Stromal cell of bone marrow (primary cell): ENCODE data around the gene MYO10.
"Not testable (repeated sequence)": the region's sequence is repeated elsewhere in the genome, so short reads cannot be mapped to it uniquely, and the experiment has no call there.

Source experiments
- DNase-seq: peaks from one replicate; pipeline ENCODE4 v3.0.0-alpha.2; 2012; ENCODE audit warnings: low read depth

The MYO10 gene

GRCh38 chr5:16862777-16863176 lies 73.3 kb downstream of the MYO10 start:
- no peak for DNase-seq

GRCh38 chr5:16859346-16859745 lies 76.7 kb downstream of the MYO10 start:
- no peak for DNase-seq

DNA sequence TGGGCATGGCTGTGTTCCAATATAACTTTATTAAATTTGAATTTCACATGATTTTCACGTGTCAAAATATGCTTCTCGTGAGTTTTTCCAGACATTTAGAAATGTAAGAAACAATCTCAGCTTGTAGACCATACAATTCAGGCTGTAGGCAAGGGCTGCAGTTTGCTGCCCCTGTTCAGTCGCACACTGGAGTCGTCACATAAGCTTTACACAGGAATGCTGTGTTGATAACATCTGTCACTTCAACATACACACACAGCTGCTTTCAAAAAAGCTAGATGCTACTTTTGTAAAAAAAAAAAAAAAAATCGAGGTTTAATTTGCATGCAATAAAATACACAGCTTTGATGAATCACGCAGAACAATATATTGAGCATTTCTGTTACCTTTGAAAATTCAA lies 77.9 kb downstream of the MYO10 start:
- no peak for DNase-seq

GRCh38 chr5:16857635-16858034 lies 78.5 kb downstream of the MYO10 start:
- no peak for DNase-seq

- DNase-seq = no peak
Measured at GRCh38 chr5:16856531-16856930, 79.6 kb downstream of the MYO10 start.

DNA sequence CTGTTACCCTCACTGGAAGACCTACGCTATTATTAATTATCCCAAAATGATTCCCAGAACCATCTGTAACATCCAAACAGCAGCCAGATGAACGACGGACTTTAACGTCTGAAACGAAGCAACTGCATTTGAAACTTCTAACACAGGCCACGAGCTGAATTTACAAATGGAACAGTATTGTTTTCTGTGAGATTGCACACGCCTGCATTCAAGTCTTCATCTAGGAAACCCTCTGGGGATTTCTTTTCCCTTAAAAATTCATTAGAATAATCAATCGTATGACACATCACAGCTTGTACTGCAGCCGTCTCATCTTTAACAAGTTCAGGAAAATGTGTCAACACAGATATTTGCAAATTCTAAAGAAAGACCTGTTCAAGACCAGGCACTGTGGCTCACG lies 80.2 kb downstream of the MYO10 start:
- no peak for DNase-seq

DNA sequence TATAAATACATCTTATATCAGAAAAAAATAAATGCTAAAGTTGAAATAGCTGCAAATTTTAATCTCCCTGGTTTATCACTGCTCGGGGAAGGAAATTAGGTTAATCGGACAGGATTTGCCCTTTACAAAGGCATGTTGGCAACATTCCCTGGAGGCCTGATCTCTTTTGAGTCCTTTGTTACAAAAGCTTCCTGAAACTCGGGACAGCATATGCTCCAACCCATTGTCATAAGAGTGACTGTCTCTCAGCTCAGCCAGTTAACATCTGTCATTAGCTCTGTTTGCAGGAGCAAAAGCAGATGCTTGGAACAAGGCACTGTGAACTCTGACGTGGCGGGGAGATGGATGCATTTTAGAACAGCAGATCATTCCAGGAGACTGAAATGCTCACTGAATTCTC lies 80.6 kb downstream of the MYO10 start:
- DNase-seq = no peak

DNA sequence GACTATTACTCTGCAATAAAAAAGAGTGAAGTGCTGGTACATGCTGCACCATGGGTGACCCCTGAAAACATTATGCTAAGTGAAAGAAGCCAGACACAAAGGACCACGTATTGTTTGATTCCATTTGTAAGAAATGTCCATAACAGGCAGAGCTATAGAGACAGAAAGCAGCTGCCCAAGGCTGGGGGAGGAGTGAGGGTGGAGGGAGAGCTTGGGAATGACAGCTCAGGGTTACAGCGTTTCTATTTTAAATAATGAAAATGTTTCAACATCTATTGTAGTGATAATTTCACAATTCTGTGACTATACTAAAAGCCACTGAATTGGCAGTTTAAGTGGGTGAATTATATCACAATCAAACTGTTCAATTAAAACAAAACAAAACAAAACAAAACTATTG lies 81.7 kb downstream of the MYO10 start:
- no peak for DNase-seq

GRCh38 chr5:16853518-16853917 lies 82.6 kb downstream of the MYO10 start:
- DNase-seq = no peak

DNA sequence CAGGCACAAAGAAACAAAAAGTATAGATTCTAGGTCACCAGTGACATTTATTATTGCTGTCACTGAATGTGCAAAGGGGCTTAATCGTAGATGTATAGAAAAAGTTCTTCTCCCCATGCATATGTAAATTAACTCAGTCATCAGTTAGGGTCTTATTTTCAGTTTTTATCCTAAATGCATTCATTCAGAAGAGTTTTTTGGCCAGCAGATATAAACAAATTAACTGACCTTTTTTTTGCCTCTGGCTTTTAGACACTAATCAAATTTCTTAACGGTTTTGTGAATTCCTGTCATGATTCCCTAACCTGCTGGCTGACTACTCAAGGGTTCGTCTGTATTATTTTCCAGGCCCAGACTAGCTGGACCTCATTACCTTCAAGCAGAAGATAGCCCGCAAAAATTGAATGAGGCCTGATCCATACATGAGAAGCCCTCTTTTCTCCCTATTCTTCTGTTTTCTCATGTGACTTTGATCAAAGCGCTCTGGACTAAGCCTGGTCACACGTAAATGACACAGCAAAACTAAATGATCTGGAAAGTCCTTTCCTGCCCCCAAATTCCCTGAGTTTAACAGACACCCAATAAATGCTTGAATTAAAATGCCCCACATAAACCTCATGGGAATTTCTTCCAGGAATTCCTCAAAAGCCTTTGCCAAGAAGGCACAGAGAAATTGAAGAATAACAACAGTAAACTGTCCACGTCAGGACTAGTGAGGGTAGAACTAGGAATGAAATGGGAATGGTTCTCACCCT lies 83.7 kb downstream of the MYO10 start:
- no peak for DNase-seq

DNA sequence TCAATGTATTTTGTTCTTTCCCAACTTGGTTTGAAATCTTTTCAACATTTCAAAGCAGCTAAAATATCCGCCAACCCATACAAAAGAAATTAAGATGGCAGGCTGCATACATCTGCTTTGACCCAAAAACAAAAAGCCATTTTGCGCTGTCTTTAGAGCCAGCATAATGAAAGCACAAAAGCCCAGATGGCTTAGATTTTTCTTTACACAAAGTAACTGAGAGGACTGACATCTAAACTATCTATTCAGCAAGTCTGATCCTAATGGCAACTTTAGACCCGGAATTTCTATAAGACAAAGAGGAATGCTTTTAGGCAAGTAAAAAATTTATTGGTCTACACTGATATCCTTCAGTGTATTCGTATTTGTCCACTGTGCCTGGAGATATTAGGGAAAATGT lies 86.3 kb downstream of the MYO10 start:
- no peak for DNase-seq

DNA sequence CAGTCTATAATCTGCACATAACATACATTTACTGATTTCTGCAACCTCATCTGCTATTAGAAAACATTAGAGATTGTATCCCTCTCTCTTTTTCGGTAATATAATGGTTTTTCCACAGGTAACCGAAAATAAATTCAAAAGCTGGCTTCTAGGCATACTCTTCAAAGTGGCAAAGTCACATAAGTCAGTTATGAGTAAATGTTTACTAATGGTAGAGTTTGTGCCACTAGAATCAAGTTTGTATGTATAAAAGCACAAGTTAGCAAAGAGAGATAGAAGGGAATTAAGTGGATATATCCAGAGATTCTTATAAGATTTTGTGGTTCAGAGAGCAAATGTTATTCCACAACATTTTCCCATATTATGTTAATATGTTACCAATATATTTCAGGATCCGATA lies 86.9 kb downstream of the MYO10 start:
- DNase-seq = no peak

DNA sequence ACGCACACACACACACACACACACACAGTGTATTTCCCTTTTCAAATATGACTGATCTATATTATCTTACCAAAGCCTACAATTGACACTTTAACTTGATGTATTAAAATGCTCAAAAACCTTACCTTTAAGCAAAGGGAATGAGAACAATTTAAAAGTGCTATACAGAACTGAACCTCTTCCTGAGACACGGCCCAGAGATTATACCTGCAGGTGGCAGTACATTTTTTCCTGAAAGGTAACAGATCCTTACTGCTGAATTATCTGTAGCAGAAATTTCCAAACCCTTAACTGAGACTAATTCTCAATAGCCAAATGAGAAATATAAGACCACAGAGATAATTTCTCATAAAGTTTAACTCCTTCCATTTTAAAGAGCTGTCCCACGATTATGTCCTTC lies 91.1 kb downstream of the MYO10 start:
- no peak for DNase-seq

DNA sequence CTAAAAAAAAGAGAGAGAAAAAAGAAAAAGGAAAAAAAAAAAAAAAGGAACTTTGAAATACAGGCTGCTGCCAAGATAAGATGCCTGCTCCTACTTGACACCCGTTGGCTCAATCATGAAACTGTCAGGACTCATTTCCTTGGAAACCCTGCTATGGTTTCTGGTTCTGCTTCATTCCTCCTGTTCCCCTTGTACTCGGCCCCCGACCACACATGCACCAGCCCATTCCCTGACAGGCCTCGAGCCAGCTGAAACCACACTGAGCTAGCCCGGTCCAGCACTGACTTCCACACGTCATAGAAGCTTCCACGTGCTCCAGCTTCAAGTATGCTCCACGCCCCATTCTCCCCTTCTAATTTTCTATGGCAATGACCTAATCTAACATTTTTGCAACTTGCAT lies 93.2 kb downstream of the MYO10 start:
- DNase-seq = no peak

- no peak for DNase-seq
Measured at GRCh38 chr5:16841416-16841815, 94.7 kb downstream of the MYO10 start.

GRCh38 chr5:16837305-16837704 lies 98.8 kb downstream of the MYO10 start:
- DNase-seq = no peak

DNA sequence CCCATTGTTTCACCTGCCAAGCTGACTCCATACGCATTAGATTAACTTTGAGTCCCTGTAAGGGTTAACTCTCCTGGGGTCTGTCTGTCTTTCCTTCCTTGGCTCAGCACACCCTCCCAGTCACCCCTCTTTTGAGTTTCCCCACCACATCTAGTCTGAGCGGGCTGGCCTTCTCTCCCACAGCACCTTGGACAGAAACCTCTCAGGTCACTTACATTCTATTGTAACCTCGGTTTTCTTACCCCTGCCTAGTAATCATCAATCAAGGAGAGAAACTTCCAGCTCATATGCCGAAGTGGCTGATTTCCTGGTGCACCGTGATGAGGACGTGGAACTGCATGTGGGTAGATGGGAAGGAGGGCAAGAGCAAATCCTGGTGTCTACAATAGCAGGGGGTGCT lies 102.1 kb downstream of the MYO10 start:
- no peak for DNase-seq

DNA sequence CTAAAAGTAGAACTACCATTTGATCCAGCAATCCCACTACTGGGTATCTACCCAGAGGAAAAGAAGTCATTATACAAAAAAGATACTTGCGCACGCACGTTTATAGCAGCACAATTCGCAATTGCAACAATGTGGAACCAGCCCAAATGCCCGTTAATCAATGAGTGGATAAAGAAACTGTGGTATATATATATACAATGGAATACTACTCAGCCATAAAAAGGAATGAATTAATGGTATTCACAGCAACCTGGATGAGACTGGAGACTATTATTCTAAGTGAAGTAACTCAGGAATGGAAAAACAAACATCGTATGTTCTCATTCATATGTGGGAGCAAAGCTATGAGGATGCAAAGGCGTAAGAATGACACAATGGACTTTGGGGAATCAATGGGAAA lies 104.8 kb downstream of the MYO10 start:
- DNase-seq = not testable (repeated sequence)

- DNase-seq = no peak
Measured at GRCh38 chr5:16827755-16828154, 108.3 kb downstream of the MYO10 start.

DNA sequence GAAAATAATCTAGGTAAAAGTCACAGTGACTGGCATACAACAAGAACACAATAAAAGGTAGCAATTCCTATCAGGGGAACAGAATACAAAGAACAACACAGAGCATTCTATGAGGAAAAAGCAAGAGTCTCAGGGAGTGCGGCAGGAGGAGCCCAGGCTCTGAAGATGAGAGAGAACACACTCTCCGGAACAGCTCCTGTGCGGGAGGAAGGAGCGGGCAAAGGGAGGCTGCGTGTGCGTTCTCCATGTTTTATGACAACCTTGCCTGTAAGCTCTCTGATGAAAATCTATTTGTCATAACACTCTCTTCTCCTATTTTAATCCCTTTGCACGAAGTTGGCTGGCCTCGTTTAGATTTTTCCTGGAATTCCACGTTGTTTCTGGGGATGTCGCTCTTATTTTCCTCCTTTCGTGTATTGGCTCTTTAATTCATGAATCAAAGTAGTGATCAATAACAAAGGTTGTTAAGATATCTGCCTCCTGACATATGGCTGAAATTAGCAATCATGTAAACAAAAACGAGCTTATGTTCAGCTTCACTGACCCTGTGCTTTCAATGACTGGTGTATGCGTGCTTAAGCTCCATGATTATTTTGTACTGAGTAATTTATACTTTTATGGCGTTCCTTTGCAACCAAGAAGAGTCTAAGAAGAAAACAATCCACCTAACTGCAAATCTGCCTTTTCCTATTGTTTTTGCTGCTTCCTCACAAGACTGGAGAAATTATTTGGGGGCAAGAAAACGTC lies 109.5 kb downstream of the MYO10 start:
- no peak for DNase-seq

DNA sequence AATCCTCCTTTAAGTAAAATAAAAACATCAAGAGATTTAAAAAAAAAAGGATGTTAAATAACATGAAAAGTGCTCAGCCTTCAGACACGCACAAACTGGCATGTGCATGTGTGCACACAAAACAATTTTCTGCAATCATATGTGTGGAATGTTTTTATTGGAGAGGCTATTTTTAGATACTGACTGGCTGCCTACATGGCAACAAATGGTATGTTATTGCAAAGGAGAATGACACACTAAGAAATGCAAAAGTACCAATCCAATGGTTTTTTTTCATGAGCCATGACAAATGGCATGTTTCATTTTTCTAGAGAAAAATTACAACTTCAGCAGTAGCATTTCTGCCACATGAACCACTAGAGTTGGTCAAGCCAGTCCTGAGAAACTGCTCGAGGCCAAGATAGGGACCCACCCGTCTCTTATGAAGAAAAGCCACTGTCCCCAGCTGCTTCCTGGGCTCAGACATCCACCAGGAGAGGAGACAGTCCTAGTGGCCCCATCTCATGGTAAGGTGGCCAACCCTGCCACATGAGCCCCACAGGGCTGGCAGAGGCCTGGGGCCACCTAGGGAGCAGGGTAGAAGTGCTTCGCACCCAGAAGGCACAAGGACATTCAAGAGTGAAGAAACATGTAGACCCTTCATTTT lies 116.4 kb downstream of the MYO10 start:
- DNase-seq = peak; percentile 75

DNA sequence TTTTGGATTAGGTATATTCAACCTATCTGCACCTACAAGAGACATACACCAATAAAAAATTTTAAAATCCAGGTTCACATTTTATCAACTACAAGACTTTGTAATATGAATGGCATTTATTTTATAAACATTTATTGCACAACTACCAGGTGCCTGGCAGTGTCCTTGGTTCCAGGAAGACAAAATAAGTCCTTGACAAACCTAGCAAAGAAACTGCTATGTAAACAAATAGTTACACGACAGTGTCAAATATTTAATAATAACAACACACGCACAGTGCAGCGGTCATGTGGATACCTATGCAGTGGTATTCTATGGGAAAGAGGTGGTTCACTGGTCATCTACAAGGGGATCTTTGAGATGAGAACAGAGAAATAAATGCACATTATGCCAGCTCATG lies 120.7 kb downstream of the MYO10 start:
- no peak for DNase-seq

DNA sequence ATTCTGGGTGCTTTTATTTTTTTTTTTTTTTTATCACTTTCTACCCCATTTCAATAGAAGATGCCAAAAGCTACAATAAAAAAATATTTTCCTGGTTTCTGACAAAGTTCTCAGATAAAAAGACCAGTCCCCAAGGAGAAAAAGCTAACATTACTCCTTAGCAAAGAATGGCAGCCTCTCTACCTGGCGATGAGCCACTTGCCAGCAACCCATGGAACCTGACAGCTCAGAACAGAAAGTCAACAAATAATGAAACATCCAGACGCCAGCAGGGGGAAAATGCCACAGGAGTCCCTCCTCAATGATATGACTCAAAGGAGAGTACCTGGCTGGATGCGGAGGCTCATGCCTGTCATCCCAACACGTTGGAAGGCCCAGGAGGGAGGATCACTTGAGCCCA lies 123.2 kb downstream of the MYO10 start:
- DNase-seq = peak; percentile 51
